GM21381 (cell line): ENCODE data around the gene HIVEP3.

Experiments used
- ATAC-seq: cut with Tn5 transposase; IDR thresholded peaks from one replicate; pipeline ENCODE4 v1.9.1; 2021; ENCODE audit warnings: mild to moderate bottlenecking, moderate library complexity; ENCODE audit not compliant: unreplicated experiment

Gene HIVEP3

GRCh38 chr1:41542196-41542930 lies 376.4 kb downstream of the HIVEP3 start:
- no peak for ATAC-seq

GRCh38 chr1:41541592-41541952 lies 377.1 kb downstream of the HIVEP3 start:
- ATAC-seq = no peak

- ATAC-seq = no peak
Observed at GRCh38 chr1:41540886-41541591, 377.7 kb downstream of the HIVEP3 start.

GRCh38 chr1:41539999-41540398 lies 378.7 kb downstream of the HIVEP3 start:
- no peak for ATAC-seq

- no peak for ATAC-seq
Observed at GRCh38 chr1:41539418-41539805, 379.3 kb downstream of the HIVEP3 start.

GRCh38 chr1:41538741-41539417 lies 379.8 kb downstream of the HIVEP3 start:
- ATAC-seq = no peak

- ATAC-seq = no peak
Observed at GRCh38 chr1:41537788-41538351, 380.9 kb downstream of the HIVEP3 start.

- no peak for ATAC-seq
Observed at GRCh38 chr1:41537251-41537650, 381.5 kb downstream of the HIVEP3 start.

GRCh38 chr1:41536361-41536802 lies 382.3 kb downstream of the HIVEP3 start:
- no peak for ATAC-seq

GRCh38 chr1:41535716-41536115 lies 383.0 kb downstream of the HIVEP3 start:
- ATAC-seq = no peak

- no peak for ATAC-seq
Observed at GRCh38 chr1:41535276-41535675, 383.4 kb downstream of the HIVEP3 start.

- ATAC-seq = no peak
Observed at GRCh38 chr1:41534181-41535076, 384.3 kb downstream of the HIVEP3 start.

- ATAC-seq = no peak
Observed at GRCh38 chr1:41533731-41534080, 385.0 kb downstream of the HIVEP3 start.

GRCh38 chr1:41533016-41533730 lies 385.5 kb downstream of the HIVEP3 start:
- no peak for ATAC-seq

GRCh38 chr1:41532206-41532975 lies 386.3 kb downstream of the HIVEP3 start:
- no peak for ATAC-seq

GRCh38 chr1:41530411-41530810 lies 388.3 kb downstream of the HIVEP3 start:
- ATAC-seq = no peak

- no peak for ATAC-seq
Observed at GRCh38 chr1:41529621-41530395, 388.9 kb downstream of the HIVEP3 start.
